Choroid plexus epithelial cell (primary cell): ENCODE measurements around the gene PSMD3.

Experiments used
- DNase-seq: peaks from one replicate; pipeline ENCODE4 v3.0.0-alpha.2; 2010; ENCODE audit warnings: low read depth
- H3K4me3 ChIP-seq: 2 replicates; pipeline ENCODE4 v1.5.1; 2011; ENCODE audit warnings: low read depth, mild to moderate bottlenecking, control low read depth, low read length, moderate library complexity
- CTCF ChIP-seq: conservative IDR thresholded peaks from 2 replicates; pipeline ENCODE4 v1.5.1; 2011; ENCODE audit warnings: low read depth, mild to moderate bottlenecking, control low read depth, inconsistent platforms, low read length, moderate library complexity

Gene PSMD3

DNA sequence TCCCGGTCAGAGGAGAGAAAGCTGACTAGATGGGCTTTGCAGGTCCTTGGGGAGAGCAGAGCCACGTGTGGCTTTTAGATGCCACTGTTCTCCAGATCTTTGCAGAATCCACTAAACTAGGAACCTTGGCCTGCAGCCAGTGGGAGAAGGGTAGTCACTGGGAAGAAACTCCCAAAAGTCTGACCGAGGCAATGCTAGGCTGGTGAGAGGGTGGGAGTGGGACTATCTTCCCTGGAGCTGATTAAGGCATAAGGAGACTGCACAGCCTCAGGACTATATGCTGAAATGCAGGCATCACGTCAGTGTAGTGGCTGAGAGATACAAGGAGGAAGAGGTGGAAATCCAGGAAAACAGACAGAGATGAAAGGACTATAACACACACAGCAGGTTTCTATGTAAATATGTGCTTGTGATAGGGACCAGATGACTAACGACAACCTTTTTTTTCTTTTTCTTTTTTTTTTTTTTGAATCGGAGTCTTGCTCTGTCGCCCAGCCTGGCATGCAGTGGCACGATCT is 20.0 kb upstream of the PSMD3 start:
- TF ChIP-seq CTCF: no peak
- no peak for DNase-seq

GRCh38 chr17:39962642-39963220 is 17.9 kb upstream of the PSMD3 start, which contains the start of gene GSDMA:
TSS of gene GSDMA (plus strand) at chr17:39963004. CDS start at chr17:39965688, 2,684 bp downstream.
- H3K4me3 ChIP-seq: no peak within 1 kb of the TSS
- no peak for DNase-seq
- no peak for TF ChIP-seq CTCF

More for the DNA sequence above, 20.0 kb upstream of the PSMD3 start:
- H3K4me3 ChIP-seq: no peak overlapping the region

- no peak for DNase-seq
- no peak overlapping the region for H3K4me3 ChIP-seq
- no peak for TF ChIP-seq CTCF
Observed at GRCh38 chr17:39963829-39964228, 16.8 kb upstream of the PSMD3 start.

- DNase-seq: no peak
- TF ChIP-seq CTCF: no peak
- no peak overlapping the region for H3K4me3 ChIP-seq
Observed at GRCh38 chr17:39965017-39965699, 15.4 kb upstream of the PSMD3 start.

DNA sequence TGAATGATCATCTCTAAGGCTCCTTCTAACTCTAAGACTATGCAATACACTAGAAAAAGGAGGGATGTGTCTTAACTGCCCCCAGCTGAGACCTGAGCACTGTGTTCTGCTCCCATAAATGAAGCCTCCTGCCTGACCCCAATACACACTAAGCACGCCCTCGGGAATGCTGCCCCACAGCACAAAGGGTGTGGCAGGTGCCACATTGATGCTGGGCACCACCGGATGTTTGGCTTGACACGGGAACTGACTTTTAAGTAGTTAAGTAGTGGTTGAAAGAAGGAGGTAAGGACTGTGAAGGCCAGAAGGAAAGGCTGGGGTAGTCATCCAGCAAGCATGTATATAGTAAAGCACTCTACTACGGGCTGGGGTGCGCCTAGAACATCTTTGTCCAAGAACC is 13.8 kb upstream of the PSMD3 start:
- no peak for TF ChIP-seq CTCF
- DNase-seq: no peak
- H3K4me3 ChIP-seq: no peak overlapping the region

DNA sequence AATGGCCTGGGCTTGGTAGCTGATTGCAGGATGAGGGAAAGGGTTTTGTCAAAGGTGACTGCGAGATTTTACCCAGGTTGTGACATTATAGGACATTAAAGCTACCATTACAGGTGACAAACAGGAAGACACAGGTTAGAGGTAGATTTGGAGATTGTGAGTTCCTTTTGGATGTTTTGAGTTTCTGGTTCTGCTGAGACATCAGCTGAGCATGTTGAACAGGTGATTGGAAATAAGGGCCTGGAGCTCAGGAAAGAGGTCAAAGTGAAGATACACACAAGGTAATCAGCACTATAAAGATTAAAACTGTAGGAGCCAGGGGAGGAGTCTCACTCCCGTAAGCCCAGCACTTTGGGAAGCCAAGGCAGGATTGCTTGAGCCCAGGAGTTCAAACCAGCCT is 11.8 kb upstream of the PSMD3 start:
- DNase-seq: no peak
- no peak for TF ChIP-seq CTCF
- H3K4me3 ChIP-seq: no peak overlapping the region

DNA sequence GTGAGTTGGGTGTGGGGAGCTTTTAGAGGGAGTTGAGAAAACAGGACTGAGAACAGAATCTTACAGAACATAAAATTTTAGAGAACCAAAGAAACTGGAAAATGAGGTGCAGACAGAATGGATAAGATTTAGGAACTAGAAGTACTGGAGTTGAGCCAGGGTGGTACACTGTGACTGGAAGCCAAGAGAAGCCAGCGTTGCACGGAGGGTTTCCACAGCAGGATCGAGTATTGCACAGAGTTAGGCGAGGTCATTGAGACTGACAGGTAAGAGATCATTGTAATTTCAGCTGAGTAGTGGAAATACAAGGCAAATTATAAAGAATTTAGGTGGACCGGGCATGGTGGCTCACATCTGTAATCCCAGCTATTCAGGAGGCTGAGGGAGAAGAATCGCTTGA is 11.2 kb upstream of the PSMD3 start:
- H3K4me3 ChIP-seq: no peak overlapping the region
- DNase-seq: no peak
- no peak for TF ChIP-seq CTCF
